GM12874 (cell line): ENCODE measurements around the gene GNAS-AS1.

Experiments
- TF ChIP-seq, protein P1 (sequence below): IDR thresholded peaks from 2 replicates; pipeline ENCODE4 v1.5.1; 2011; ENCODE audit warnings: low read depth, mild to moderate bottlenecking, control low read depth, low read length, moderate library complexity; ENCODE audit not compliant: insufficient read depth

GNAS-AS1 gene

DNA sequence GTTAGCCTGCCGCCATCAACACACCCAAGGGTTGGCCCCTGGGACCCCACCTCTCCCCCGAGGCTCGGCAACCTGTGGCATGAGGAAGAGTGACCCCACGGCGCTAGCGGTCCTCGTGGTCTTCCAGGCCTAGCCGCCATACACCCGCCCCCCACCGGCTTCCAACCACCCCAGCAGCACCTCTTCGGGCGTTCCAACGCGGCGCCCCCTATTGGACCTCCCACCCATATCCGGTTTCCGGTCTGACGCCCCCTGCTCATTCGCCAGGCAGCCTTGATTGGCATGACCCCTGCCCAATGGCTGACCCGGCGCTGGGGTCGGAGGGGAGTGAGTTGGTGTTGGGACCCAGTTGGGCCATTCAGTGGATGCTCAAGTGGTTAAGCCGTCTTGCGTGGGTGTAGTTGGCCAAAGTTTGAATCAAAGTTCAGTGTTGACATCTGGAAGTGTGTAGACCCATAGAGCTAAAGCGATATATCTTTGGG lies at the start of gene GNAS-AS1:
GNAS-AS1 (minus strand) TSS at position 210 of the 482 bp plus-strand sequence.
- TF ChIP-seq, protein P1, sequence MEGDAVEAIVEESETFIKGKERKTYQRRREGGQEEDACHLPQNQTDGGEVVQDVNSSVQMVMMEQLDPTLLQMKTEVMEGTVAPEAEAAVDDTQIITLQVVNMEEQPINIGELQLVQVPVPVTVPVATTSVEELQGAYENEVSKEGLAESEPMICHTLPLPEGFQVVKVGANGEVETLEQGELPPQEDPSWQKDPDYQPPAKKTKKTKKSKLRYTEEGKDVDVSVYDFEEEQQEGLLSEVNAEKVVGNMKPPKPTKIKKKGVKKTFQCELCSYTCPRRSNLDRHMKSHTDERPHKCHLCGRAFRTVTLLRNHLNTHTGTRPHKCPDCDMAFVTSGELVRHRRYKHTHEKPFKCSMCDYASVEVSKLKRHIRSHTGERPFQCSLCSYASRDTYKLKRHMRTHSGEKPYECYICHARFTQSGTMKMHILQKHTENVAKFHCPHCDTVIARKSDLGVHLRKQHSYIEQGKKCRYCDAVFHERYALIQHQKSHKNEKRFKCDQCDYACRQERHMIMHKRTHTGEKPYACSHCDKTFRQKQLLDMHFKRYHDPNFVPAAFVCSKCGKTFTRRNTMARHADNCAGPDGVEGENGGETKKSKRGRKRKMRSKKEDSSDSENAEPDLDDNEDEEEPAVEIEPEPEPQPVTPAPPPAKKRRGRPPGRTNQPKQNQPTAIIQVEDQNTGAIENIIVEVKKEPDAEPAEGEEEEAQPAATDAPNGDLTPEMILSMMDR = no peak

GRCh38 chr20:58900397-58900796 lies 49.7 kb upstream of the GNAS-AS1 start:
- TF ChIP-seq, protein P1 = no peak

- TF ChIP-seq, protein P1 = no peak
Measured at GRCh38 chr20:58899512-58899911, 48.8 kb upstream of the GNAS-AS1 start.

GRCh38 chr20:58898629-58899408 lies 48.1 kb upstream of the GNAS-AS1 start:
- TF ChIP-seq, protein P1 = no peak

- TF ChIP-seq, protein P1 = no peak
Measured at GRCh38 chr20:58897488-58897887, 46.8 kb upstream of the GNAS-AS1 start.

- TF ChIP-seq, protein P1 = no peak
Measured at GRCh38 chr20:58896820-58897219, 46.1 kb upstream of the GNAS-AS1 start.

GRCh38 chr20:58895448-58896180 lies 44.9 kb upstream of the GNAS-AS1 start:
- TF ChIP-seq, protein P1 = no peak
